GM21526 (cell line): ENCODE measurements around the gene PHLPP1.

ENCODE experiments used
- ATAC-seq: cut with Tn5 transposase; IDR thresholded peaks from one replicate; pipeline ENCODE4 v1.9.1; 2021; ENCODE audit warnings: moderate library complexity; ENCODE audit not compliant: unreplicated experiment, low FRiP score

The PHLPP1 gene

GRCh38 chr18:62992877-62993365 is 277.6 kb downstream of the PHLPP1 start:
- ATAC-seq = no peak

- no peak for ATAC-seq
Measured at GRCh38 chr18:62996566-62996965, 281.2 kb downstream of the PHLPP1 start.

GRCh38 chr18:62997076-62997475 is 281.7 kb downstream of the PHLPP1 start:
- ATAC-seq = no peak

GRCh38 chr18:62998443-62998842 is 283.1 kb downstream of the PHLPP1 start:
- ATAC-seq = no peak

GRCh38 chr18:62999392-62999791 is 284.1 kb downstream of the PHLPP1 start:
- ATAC-seq = no peak

GRCh38 chr18:62999921-63000320 is 284.6 kb downstream of the PHLPP1 start:
- ATAC-seq = no peak

- no peak for ATAC-seq
Measured at GRCh38 chr18:63000839-63001238, 285.5 kb downstream of the PHLPP1 start.

- ATAC-seq = no peak
Measured at GRCh38 chr18:63001861-63002260, 286.5 kb downstream of the PHLPP1 start.

- ATAC-seq = no peak
Measured at GRCh38 chr18:63002305-63002704, 287.0 kb downstream of the PHLPP1 start.

- no peak for ATAC-seq
Measured at GRCh38 chr18:63002803-63003445, 287.6 kb downstream of the PHLPP1 start.

GRCh38 chr18:63003899-63004298 is 288.6 kb downstream of the PHLPP1 start:
- no peak for ATAC-seq

GRCh38 chr18:63004466-63005089 is 289.2 kb downstream of the PHLPP1 start:
- ATAC-seq = no peak

GRCh38 chr18:63005306-63005705 is 290.0 kb downstream of the PHLPP1 start:
- no peak for ATAC-seq

- ATAC-seq = no peak
Measured at GRCh38 chr18:63007231-63007630, 291.9 kb downstream of the PHLPP1 start.

GRCh38 chr18:63016270-63016669 is 300.9 kb downstream of the PHLPP1 start:
- no peak for ATAC-seq

- no peak for ATAC-seq
Measured at GRCh38 chr18:63017076-63017475, 301.7 kb downstream of the PHLPP1 start.

GRCh38 chr18:63017977-63018376 is 302.6 kb downstream of the PHLPP1 start:
- ATAC-seq = no peak

GRCh38 chr18:63022429-63023022 is 307.2 kb downstream of the PHLPP1 start:
- ATAC-seq = no peak

GRCh38 chr18:63025251-63026090 is 310.1 kb downstream of the PHLPP1 start:
- ATAC-seq = no peak

- ATAC-seq = no peak
Measured at GRCh38 chr18:63028380-63028779, 313.0 kb downstream of the PHLPP1 start.
